ENCODE results near the gene ENGASE.
A peak's percentile ranks its signal among the peaks of the same experiment; 100 is the strongest.

GRCh38 chr17:79125503-79125902 lies 50.9 kb downstream of the ENGASE start:
- TF ChIP-seq CTCF (IDR thresholded peaks at IDR 0.05) (no peak), EP300 (IDR thresholded peaks at IDR 0.05; ENCODE audit: borderline replicate concordance in 1 of 2, low read depth in 1 of 2, low read length in 1 of 2) (peak in 1 of 2 experiments; percentile 25; a peak in 1 of 4 replicates), POLR2AphosphoS5 (IDR thresholded peaks at IDR 0.05; ENCODE audit: low read depth, low read length) (no peak)
